Colon (tissue), 2 donors: ENCODE results near the gene KIF26B.
"Not testable (repeated sequence)": the region's sequence is repeated elsewhere in the genome, so short reads cannot be mapped to it uniquely, and the experiment has no call there.

Experiments used
- FAIRE-seq: peaks from 2 replicates; lab custom pipeline; 2012; peaks lifted over from hg19 to GRCh38; lab: Jason Lieb, UNC
- donor health status: control.
- donor health status: control.

Gene KIF26B

GRCh38 chr1:245283001-245283400 lies 128.2 kb downstream of the KIF26B start:
- no peak for FAIRE-seq

DNA sequence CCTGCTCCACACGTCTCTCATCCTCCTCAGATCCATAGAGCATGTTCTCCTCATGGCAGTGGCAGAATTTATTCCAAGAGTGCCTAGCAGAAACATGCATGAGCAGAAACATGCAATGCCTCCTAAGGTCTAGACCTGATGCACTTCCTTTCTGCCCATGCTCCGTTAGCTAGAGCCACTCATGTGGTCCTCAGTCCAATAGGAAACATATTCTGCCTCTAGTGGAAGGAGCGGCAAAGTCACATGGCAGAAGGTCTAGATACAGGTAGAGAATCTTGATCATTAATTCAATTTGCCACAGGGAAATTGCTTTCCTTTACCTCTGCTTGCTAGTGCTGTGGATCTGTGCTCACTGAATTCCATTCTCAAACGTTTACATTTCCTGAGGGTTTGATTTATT lies 130.4 kb downstream of the KIF26B start:
- no peak for FAIRE-seq

GRCh38 chr1:245288796-245289195 lies 134.0 kb downstream of the KIF26B start:
- no peak for FAIRE-seq

- FAIRE-seq, result no peak
Measured at GRCh38 chr1:245290836-245291235, 136.1 kb downstream of the KIF26B start.

DNA sequence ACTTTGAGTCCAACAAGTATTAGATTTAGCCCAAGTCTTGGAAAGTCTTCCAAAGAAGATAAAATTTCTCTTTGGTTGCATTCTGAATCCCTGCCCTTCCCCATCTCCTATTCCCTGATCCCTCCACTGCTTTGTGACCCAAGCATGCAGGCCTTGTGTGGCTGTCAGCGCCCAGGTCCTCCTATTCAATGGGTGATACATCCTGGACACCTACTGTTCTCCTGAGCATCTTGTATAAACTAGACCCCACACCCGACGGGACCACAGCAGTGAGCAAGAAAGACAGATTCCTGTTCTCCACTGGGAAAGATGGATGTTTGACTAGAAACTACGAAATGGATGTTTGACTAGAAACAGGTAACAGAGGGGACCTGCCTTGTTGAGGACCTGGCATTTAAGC lies 136.6 kb downstream of the KIF26B start:
- FAIRE-seq, result no peak

GRCh38 chr1:245292141-245292540 lies 137.4 kb downstream of the KIF26B start:
- FAIRE-seq, result no peak

DNA sequence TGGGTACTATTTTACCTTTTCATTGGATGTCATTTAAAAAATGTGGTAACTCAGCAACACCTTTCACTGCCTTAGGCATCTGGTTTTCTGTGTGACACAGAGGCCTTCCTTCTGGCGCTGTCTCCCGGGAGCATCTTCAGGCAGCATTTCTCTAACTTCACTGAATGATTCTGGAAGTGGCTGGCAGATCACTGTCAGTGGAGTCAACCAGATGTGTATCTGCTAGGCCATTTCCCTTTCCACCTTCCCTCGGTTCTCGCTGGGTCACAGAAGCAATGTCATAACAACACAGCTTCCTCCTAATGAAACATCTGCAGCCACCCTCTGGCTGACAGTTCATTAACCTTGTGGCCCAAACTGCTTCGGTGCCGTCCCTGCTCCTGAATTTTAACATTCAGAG lies 137.8 kb downstream of the KIF26B start:
- FAIRE-seq, result no peak

- FAIRE-seq, result no peak
Measured at GRCh38 chr1:245294020-245294419, 139.2 kb downstream of the KIF26B start.

DNA sequence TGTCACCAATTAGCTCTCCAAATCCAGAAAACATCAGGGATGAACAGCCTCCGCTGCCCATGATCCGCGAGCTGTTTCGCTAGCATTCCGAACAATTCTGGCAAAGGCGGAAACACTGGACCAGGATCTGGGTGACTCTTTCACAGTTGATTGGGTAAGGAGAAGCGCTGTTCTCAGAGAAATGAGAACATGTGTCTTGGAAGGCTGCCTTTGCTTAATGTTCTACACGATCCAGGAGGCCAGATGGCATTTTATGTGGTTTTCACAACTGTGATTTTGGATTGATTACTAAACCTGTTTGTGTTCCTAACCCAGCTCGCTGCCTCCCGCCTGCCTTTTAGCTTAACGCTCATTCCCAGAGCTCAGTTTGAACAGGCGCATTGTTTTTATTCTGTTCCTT lies 144.0 kb downstream of the KIF26B start:
- no peak for FAIRE-seq

- FAIRE-seq, result no peak
Measured at GRCh38 chr1:245301162-245301580, 146.4 kb downstream of the KIF26B start.

GRCh38 chr1:245301921-245302320 lies 147.1 kb downstream of the KIF26B start:
- no peak for FAIRE-seq

- no peak for FAIRE-seq
Measured at GRCh38 chr1:245304698-245305097, 149.9 kb downstream of the KIF26B start.

DNA sequence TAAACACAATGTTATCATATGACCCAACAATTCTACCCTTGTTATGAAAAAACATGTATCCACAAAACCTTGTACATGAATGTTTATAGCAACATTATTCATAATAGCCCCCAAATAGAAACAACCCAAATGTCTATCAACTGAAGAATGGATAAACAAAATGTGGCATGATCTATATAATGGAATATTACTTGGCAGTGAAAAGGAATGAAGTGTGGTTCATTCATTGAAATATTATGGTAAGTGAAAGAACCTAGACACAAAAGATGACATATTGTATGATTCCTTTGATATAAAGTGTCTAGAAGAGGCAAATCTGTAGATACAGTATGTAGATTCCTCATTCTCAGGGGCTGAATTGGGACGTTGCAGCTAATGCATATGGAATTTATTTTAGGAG lies 151.2 kb downstream of the KIF26B start:
- no peak for FAIRE-seq

- no peak for FAIRE-seq
Measured at GRCh38 chr1:245306628-245307410, 152.0 kb downstream of the KIF26B start.

DNA sequence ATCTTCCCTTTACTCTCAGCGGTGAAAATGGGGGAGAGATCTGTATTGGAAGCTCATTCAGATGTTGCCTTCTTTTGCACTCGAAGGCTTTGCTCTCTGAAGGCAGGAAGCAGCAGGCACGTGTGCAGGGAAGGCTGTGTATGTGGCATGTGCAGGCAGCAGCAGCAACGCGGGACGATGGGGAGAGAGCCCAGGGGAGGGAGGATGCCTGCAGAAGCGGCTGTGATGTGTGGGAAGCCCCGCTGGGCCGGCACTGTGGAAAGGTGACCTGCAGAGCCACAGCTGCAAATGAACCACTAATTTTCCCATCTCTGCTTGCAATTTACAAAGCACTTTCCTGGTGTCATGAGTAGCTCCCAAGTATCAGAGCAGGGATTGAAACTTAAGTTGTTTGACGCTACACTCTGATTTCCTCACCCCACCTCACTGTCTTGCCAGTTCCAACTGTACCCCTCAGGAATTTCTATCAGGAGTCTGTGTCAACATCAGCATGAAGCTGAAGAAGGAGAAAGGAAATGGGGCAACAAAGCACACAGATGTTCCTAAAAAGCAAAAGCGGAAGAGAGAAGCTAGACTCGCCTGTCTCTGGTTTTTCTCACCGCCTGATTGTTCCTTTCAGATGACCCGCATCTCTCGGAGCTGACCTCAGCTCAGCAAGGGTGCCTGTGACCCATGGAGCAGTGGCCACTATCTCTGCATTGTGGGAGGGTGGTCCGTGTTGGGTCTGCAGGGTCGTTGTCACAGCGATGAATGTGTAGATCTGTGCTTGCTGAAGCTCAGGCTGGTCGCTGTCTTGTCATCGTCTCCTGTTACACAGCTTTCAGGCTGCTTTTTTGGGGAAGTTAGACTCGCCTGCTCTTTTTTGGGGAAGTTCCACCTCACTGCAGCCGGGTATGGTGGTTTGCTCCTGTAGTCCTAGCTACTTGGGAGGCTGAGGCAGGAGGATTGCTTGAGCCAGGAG lies 156.1 kb downstream of the KIF26B start:
- FAIRE-seq, result no peak

- FAIRE-seq, result no peak
Measured at GRCh38 chr1:245311887-245312536, 157.2 kb downstream of the KIF26B start.

DNA sequence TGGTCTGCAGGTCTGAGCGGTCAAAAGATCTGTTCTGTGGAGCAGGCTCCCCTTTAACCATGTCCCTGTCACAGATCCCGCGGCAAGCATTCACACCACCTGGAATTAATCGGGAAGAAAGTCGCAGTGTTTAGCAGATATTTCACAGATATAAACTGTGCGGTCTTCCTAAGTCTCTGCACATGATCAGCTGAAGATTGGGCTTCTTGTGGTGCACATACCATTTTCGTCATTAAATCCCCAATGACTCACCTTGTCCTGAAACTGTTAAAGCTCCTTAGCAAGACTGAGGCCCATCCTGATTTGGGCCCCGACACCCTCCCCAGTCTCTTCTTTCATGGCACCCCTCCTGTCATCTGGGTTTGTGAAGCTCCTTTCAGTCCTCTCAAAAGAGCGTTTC lies 158.8 kb downstream of the KIF26B start:
- FAIRE-seq, result no peak

DNA sequence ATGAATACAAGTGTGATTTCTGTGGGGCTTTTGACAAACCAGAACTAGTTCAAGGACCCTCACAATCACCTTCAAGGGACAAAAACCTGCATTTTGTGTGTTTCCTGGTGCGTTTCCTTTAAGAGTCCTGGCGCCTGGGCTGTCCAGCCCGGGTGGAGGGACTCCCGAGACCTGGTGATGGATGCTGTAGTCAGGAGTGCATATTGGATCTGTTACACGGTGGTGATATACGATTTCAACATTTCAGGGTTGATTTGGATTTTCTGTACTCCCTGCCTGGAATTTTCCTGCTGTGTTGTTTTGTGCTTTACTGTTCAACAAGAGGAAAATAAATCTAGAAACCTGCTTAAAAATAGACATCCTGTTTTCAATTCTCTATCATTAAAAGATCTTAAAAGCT lies 162.0 kb downstream of the KIF26B start:
- no peak for FAIRE-seq

GRCh38 chr1:245317217-245317616 lies 162.4 kb downstream of the KIF26B start:
- no peak for FAIRE-seq

GRCh38 chr1:245319094-245319493 lies 164.3 kb downstream of the KIF26B start:
- FAIRE-seq, result no peak

- FAIRE-seq, result no peak
Measured at GRCh38 chr1:245322673-245323072, 167.9 kb downstream of the KIF26B start.

DNA sequence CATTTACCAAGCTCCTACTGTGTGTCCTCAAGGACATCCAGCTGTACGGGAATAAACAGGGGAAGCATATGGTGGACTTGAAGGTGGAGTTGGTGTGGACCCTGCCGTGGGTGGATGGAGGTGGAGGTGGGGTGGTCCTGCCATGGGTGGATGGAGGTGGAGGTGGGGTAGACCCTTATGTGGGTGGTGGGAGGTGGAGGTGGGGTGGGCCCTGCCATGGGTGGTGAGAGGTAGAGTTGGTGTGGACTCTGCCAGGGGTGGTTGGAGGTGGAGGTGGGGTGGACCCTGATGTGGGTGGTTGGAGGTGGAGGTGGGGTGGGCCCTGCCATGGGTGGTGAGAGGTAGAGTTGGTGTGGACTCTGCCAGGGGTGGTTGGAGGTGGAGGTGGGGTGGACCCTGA lies 169.0 kb downstream of the KIF26B start:
- FAIRE-seq, result not testable (repeated sequence)
